GM12891 (cell line): ENCODE data around the gene MAF.

Source experiments
- PAX5 ChIP-seq: IDR thresholded peaks from 2 replicates; pipeline ENCODE4 v1.6.1; 2011; ENCODE audit warnings: low read length, moderate library complexity, mild to moderate bottlenecking; ENCODE audit not compliant: insufficient read depth, severe bottlenecking
- POLR2A ChIP-seq: IDR thresholded peaks from 2 replicates; pipeline ENCODE4 v1.6.1; 2011; ENCODE audit warnings: low read depth, low read length, control low read depth
- POLR2AphosphoS5 ChIP-seq: IDR thresholded peaks from 2 replicates; pipeline ENCODE4 v1.6.1; 2011; ENCODE audit warnings: low read depth, low read length, control low read depth
- TAF1 ChIP-seq: IDR thresholded peaks from 2 replicates; pipeline ENCODE4 v1.6.1; 2011; ENCODE audit warnings: low read depth, low read length, control low read depth

GRCh38 chr16:79557421-79557820, 43.1 kb downstream of the MAF start:
- TF ChIP-seq POLR2AphosphoS5: no peak
- no peak for TF ChIP-seq POLR2A
- TF ChIP-seq TAF1: no peak
- TF ChIP-seq PAX5: no peak
